A549 treated with CORT108297 at 1 μM for 4 hours (cell line): ENCODE results near the gene ZNF3. TPM values are rescaled to one million over a fixed set of nuclear protein-coding genes. Genes with fewer than 3 reads are reported as not detected.

Experiments
- total RNA-seq: library from RNA; stranded (reverse); fragments of 200-300 nt; extraction: Qiagen RNA extraction; gene quantifications from 5 replicates; pipeline ENCODE4 v1.2.3, GENCODE V29; 2022

ZNF3 gene
- total RNA-seq: 18.7 to 22.7 TPM (median 19.8 TPM) in 5 replicates

DNA sequence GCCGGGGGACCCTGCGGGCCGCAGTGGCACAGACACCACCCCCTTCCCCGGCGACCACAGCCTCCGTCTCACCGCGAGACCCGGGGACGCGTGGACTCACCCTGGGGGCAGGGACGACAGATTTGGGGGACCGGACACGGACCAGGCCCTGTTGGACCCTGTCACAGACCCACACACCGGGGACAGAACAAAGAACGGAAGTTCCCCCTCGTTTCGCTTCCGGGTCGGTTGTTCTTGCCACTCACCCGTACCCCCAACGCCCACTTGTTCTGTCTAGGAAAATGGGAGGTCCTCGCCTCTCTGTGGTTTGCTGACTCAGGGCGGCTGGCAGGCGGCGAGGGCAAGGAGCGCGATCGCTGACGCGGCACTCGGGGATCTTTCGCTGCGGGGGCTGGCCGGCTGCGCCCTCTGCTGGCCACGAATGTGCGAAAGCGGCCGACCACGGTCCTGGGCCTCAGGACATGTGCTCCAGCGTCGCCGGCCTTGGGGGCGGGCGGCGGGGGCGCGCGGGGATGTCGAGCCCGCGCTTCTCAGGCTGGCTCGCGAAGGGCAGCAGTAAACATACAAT, at the start of gene ZNF3:
TSS of gene ZNF3 (minus strand) at position 189 of the 568 bp plus-strand sequence. CDS start 4,366 bp downstream, outside the sequence.

DNA sequence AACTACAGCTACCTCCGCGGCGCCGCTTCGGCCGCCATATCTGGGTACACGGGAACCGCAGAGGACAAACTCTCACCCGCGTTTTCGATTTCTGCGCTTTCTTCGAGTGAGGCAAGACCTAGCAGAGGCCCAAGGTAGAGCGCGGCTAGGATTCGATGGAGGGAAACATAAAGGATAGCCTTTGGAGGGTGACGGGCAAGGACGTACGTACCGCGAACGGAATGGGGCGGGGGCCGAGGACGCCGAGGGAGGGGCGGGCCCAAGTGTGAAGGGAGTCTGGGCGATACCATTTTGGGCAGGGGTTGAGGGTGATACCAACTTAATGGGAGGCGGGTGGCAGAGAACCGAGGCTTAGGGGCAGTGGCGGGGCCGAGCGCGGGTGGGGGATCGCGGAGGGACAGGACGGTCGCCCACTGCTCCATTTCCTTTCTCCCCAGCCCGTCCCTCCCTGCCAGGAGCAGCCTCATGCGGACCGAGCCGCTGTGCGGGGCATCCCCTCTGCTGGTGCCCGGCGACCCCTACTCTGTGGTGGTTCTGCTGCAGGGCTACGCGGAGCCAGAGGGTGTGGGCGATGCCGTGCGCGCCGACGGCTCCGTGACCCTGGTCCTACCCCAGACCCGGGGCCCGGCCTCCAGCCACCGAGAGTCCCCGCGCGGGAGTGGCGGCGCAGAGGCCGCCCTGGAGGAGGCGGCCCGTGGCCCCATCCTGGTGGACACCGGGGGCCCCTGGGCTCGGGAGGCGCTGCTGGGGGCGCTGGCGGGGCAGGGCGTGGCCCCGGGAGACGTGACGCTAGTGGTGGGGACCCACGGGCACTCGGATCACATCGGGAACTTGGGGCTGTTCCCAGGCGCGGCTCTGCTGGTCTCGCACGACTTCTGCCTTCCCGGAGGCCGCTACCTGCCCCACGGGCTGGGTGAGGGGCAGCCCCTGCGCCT, 45.7 kb upstream of the ZNF3 start, which contains the start of gene MBLAC1:
TSS of gene MBLAC1 (plus strand) at position 37 of the 935 bp plus-strand sequence. CDS start at position 466, 429 bp downstream.

DNA sequence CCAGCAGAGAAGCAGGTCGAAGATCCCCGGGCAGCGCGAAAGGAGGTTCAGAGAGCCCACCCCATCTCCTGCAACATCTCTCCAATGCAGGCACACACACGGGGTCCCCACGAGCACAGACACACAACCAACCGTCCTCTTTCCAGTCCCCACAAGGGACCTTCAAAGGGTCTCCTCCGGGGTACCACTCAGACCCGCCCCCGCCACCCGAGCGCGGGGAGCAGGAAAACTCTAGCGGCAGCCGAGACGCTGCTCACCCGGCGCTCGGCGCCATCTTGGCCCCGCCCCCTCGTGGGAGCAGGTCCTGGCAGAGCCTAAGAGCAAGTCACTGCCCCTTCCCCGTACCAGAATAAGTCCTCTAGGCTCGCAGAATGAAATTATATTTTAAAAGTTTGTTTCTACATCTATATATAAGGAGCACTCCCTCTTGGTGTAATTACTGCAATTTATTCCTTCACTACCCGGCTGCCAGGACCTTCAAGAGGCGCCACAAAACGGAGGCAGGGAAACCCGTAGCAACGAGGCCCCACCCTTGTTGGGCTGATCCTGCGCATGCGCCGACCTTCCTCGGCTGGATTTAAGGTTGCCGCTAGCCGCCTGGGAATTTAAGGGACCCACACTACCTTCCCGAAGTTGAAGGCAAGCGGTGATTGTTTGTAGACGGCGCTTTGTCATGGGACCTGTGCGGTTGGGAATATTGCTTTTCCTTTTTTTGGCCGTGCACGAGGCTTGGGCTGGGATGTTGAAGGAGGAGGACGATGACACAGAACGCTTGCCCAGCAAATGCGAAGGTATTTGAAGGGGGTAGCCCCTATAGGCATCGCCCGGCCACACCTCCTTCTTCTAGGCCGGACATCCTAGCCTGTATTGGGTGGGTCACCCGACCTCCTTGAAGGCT, 37.8 kb upstream of the ZNF3 start, which contains the start of the genes CNPY4 and TAF6:
TSS of gene CNPY4 (plus strand) at position 563 of the 898 bp plus-strand sequence. CDS start at position 674, 111 bp downstream.
TSS of gene TAF6 (minus strand) at position 287 of the 898 bp plus-strand sequence. CDS start 5,149 bp downstream, outside the sequence.

DNA sequence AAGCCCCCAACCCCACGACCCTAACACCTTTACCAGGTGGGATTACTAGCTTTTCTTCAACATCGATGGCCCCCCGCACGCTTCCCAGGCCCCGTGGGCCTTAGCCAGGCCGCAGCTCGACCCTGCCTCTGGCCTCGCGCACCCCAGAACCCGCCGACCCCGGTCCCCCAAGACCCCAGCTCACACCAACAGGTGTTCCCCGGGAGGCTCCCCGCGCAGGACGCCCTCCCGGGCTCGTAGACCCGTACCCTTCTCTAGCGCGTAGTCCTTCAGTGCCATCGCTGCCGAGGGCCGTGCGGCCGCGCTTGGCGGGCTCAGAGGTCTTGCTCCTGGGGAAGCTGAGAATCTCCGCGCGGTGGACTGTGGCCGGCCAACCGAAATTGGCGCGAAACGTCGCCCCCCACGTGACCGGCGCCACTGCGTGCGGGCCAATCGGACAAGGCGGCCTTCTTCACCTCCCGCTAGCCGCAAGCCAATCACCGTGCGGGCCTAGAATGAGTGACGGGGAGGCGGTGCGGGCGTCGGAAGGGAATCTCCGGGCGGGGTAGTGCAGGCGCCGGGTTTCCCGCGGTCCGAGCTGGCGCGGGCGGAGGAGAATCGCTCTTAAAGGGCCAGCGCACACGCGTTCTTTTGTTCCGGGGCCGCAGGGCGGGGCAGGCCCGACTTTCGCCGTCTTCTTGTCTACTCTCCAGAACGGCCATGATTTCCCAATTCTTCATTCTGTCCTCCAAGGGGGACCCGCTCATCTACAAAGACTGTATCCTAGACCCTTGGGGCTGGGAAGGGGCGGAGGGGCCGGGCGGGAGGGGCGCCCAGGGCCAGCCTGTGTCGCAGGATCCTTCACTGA, 19.7 kb upstream of the ZNF3 start, which contains the start of the genes AP4M1 and MCM7:
TSS of gene AP4M1 (plus strand) at position 628 of the 847 bp plus-strand sequence. CDS start at position 700, 72 bp downstream.
TSS of gene MCM7 (minus strand) at position 382 of the 847 bp plus-strand sequence. CDS start at position 279, 103 bp downstream.

DNA sequence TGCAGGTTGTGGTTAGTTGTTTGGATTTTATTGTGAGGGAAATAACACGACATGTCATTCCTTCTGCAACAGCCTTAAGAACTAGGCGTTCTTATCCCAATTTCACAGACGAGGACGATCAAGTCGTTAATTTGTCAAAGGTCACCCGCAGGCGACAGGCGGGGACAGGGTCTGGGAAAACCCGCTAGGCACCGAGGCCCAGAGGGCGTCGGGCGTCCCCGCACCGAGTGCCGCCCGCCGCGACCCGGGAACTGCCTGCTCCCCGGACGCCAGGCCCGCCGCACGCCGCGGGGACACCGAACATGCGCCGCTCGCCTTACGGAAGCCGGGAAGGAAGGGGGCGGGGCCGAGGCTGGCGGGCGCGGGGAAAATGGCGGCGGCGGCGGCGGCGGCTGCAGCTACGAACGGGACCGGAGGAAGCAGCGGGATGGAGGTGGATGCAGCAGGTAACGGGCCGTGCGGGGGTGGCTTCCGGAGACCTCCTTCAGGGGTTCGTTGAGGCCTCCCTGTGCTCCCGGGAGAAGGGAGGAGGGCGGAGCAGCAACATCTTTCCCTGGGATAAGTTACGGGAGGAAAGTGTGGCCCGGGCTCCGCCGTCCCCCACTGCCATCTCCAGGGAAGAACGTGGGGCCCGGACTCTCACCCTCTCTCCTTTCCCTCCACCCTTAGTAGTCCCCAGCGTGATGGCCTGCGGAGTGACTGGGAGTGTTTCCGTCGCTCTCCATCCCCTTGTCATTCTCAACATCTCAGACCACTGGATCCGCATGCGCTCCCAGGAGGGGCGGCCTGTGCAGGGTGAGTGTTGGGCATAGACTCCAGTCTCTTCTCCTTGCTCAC, 7.3 kb upstream of the ZNF3 start, which contains the start of gene COPS6:
TSS of gene COPS6 (plus strand) at position 349 of the 837 bp plus-strand sequence. CDS start at position 371, 22 bp downstream.

DNA sequence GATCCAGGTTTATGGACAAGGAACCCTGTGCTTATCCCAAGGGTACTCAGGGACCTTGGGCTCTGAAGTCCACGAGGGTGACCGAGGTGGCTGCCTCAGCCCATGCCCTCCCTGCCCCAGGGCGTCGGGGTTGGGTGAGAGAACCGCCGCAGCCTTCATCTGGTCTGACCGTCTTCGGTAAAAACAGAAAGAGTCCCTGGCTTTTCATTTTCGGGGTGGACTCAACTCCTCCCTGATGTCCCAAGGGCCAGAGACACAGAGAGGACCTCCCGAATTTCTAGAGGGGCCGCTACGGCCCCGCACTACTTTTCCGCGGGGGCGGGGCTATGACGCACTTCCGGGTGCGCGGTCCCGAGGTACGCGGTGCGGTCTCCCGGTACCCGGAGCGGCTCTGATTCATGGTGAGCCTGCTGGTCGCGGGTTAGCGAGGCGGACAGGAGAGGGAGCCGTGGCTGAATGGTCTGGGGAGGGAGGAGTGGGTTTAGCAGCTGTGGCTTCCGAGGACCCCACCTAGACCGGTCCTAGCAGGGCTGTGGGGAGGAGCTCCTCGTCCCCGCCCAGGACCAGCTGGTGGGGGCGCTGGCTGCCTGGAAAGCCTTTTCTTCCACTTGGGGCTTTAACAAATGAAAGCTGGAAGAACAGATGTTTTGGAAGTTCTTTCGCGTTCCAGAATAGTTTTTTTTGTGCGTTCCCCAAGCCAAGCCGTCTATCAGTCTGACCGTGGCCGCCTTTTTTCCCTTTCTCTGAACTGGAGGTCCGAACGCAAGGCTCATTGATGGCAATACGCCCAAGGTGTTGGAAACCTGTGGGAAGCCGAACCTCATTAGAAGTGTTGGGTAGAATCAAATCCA, 31.9 kb downstream of the ZNF3 start, which contains the start of gene ZSCAN21:
TSS of gene ZSCAN21 (plus strand) at position 334 of the 851 bp plus-strand sequence. CDS start 7,233 bp downstream, outside the sequence.

Other genes starting within 250 kb of the ZNF3 start
- not detected in 5 replicates for gene OR2AE1, start 204.7 kb downstream of the ZNF3 start, total RNA-seq
- 24.2 to 32.7 TPM (median 26.6 TPM) in 5 replicates for gene TRIM4, start 162.2 kb downstream of the ZNF3 start, total RNA-seq
- 0.09 to 0.22 TPM (median 0.10 TPM) in 3 of 5 replicates, not detected in the others for gene GJC3, start 152.1 kb downstream of the ZNF3 start, total RNA-seq
- gene AZGP1, start 105.7 kb downstream of the ZNF3 start, total RNA-seq: 0.06 TPM in 1 of 5 replicates, not detected in the others
- gene ZKSCAN1, start 66.1 kb downstream of the ZNF3 start, total RNA-seq: 6.8 to 10.8 TPM (median 9.4 TPM) in 5 replicates
- gene ZSCAN21, start 31.9 kb downstream of the ZNF3 start, total RNA-seq: 8.9 to 12.4 TPM (median 10.3 TPM) in 5 replicates
- gene COPS6, start 7.2 kb upstream of the ZNF3 start, total RNA-seq: 153 to 188 TPM (median 175 TPM) in 5 replicates
- 223 to 257 TPM (median 247 TPM) in 5 replicates for gene MCM7, start 19.7 kb upstream of the ZNF3 start, total RNA-seq
- gene AP4M1, start 19.9 kb upstream of the ZNF3 start, total RNA-seq: 15.1 to 17.7 TPM (median 17.0 TPM) in 5 replicates
- gene TAF6, start 37.6 kb upstream of the ZNF3 start, total RNA-seq: 62.3 to 71.2 TPM (median 67.8 TPM) in 5 replicates
- 10.4 to 12.8 TPM (median 12.0 TPM) in 5 replicates for gene CNPY4, start 37.9 kb upstream of the ZNF3 start, total RNA-seq
- 2.6 to 3.4 TPM (median 3.2 TPM) in 5 replicates for gene MBLAC1, start 45.2 kb upstream of the ZNF3 start, total RNA-seq
- gene LAMTOR4, start 67.2 kb upstream of the ZNF3 start, total RNA-seq: 145 to 212 TPM (median 183 TPM) in 5 replicates
- gene TRAPPC14, start 77.0 kb upstream of the ZNF3 start, total RNA-seq: 8.7 to 15.5 TPM (median 14.7 TPM) in 5 replicates
- 0.06 to 0.15 TPM (median 0.08 TPM) in 5 replicates for gene GAL3ST4, start 86.9 kb upstream of the ZNF3 start, total RNA-seq
- gene GPC2, start 95.7 kb upstream of the ZNF3 start, total RNA-seq: 0.82 to 1.5 TPM (median 1.1 TPM) in 5 replicates
- 0.18 to 0.23 TPM (median 0.22 TPM) in 5 replicates for gene STAG3, start 96.2 kb upstream of the ZNF3 start, total RNA-seq
- not detected in 5 replicates for gene PVRIG, start 138.2 kb upstream of the ZNF3 start, total RNA-seq
- not detected in 5 replicates for gene SPDYE3, start 226.0 kb upstream of the ZNF3 start, total RNA-seq